Suprapubic skin (tissue), 3 donors: Measurements from ENCODE around the gene SLC18A2.

Experiments used
- CTCF ChIP-seq, 2 donors: fragments of 200-600 bp in 1 of 2; fragments of 450-650 bp in 1 of 2; sonication (generic) in 1 of 2; IDR thresholded peaks; one replicate each; pipeline ENCODE4 v1.5.1; 2016 to 2019; ENCODE audit warnings: antibody characterized with exemption in 2 of 2, mild to moderate bottlenecking in 1 of 2, moderate library complexity in 1 of 2
- POLR2AphosphoS5 ChIP-seq, 3 donors: sonication (generic); formaldehyde crosslinking; IDR thresholded peaks; one replicate each; pipeline ENCODE4 v1.6.1; 2017; ENCODE audit warnings: antibody characterized with exemption in 3 of 3

GRCh38 chr10:117228210-117228609, 12.7 kb upstream of the SLC18A2 start:
- TF ChIP-seq POLR2AphosphoS5 (IDR thresholded peaks at IDR 0.05) = no peak
- TF ChIP-seq CTCF (IDR thresholded peaks at IDR 0.05) = no peak
